ENCODE measurements around the gene TMEM259. TPM values are rescaled to one million over a fixed set of nuclear protein-coding genes. Genes with fewer than 3 reads are reported as not detected.
A peak's percentile ranks its signal among the peaks of the same experiment; 100 is the strongest.

The TMEM259 gene
- total RNA-seq, 1 donor from 2014 or later: 182 TPM

- peaks cover 6% of the 10 kb centered on the region for H3K27me3 Mint-ChIP-seq (ENCODE audit: unreplicated experiment)
- no peak overlapping the region for H3K4me3 Mint-ChIP-seq (ENCODE audit: unreplicated experiment)
- peaks cover 20% of the 10 kb centered on the region for H3K4me1 Mint-ChIP-seq (ENCODE audit: unreplicated experiment)
- H3K9me3 Mint-ChIP-seq (ENCODE audit: unreplicated experiment): no peaks in the 10 kb centered on the region
- peaks cover 3% of the 10 kb centered on the region for H3K36me3 Mint-ChIP-seq (ENCODE audit: low read depth, unreplicated experiment)
- DNase-seq (ENCODE audit: low spot score): no peak
- peak overlapping the region; percentile 57 for H3K27ac Mint-ChIP-seq (ENCODE audit: unreplicated experiment)
- TF ChIP-seq, protein P1, sequence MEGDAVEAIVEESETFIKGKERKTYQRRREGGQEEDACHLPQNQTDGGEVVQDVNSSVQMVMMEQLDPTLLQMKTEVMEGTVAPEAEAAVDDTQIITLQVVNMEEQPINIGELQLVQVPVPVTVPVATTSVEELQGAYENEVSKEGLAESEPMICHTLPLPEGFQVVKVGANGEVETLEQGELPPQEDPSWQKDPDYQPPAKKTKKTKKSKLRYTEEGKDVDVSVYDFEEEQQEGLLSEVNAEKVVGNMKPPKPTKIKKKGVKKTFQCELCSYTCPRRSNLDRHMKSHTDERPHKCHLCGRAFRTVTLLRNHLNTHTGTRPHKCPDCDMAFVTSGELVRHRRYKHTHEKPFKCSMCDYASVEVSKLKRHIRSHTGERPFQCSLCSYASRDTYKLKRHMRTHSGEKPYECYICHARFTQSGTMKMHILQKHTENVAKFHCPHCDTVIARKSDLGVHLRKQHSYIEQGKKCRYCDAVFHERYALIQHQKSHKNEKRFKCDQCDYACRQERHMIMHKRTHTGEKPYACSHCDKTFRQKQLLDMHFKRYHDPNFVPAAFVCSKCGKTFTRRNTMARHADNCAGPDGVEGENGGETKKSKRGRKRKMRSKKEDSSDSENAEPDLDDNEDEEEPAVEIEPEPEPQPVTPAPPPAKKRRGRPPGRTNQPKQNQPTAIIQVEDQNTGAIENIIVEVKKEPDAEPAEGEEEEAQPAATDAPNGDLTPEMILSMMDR (IDR thresholded peaks at IDR 0.05; ENCODE audit: unreplicated experiment): no peak
These were observed 3.6 kb downstream of the TMEM259 start for GRCh38 chr19:1017115-1017905.

GRCh38 chr19:1016647-1017114, 4.2 kb downstream of the TMEM259 start:
- H3K4me3 Mint-ChIP-seq (ENCODE audit: unreplicated experiment): no peak overlapping the region
- TF ChIP-seq, protein P1 (IDR thresholded peaks at IDR 0.05; ENCODE audit: unreplicated experiment): no peak
- peaks cover 19% of the 10 kb centered on the region for H3K4me1 Mint-ChIP-seq (ENCODE audit: unreplicated experiment)

DNA sequence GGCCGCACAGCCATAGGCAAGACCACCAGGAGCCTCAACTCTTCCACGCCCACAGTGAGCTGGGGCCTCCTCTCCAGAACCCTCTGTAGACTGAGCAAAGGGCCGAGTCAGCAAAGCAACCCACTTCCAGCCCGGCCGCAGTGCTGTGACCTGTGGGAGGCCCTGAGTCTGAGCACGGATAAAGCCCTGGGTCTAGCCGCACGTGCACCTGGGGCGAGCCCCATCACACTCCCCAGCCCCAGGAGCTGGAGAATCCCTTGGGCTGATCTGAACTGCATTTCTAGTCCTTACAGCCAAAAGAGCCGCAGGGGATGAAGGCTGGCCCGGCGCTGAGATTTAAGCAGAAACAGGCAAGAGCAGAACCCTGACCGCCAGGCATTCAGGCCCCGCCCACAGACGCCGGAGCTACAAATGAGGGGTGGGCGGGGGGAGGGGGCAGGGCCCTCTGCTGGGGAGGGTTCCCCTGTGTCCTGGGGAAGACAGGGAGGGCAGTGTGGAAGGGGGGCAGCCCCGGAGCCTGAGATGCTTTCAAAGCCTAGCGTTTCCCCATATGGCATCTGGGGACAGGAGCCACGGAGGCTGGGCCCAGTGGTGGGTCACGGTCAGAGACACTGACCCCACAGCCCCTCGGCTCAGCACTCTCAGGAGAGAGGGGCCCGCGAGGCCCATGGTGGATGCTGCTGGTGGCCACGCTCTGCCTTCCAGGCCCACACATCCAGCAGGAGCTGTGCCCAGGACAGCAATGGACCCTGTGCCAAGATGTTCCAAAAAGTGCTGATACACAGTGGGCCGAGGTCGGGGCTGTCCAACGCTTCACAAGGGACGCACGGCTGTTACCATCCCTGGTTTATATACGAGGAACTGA, 4.9 kb downstream of the TMEM259 start:
- Mint-ChIP-seq H3K27me3 (ENCODE audit: unreplicated experiment) (peaks cover 4% of the 10 kb centered on the region), H3K4me3 (ENCODE audit: unreplicated experiment) (no peak overlapping the region), H3K4me1 (ENCODE audit: unreplicated experiment) (peaks cover 12% of the 10 kb centered on the region), H3K36me3 (ENCODE audit: low read depth, unreplicated experiment) (no peaks in the 10 kb centered on the region), H3K9me3 (ENCODE audit: unreplicated experiment) (no peaks in the 10 kb centered on the region), H3K27ac (ENCODE audit: unreplicated experiment) (no peak overlapping the region)
- TF ChIP-seq, protein P1 (IDR thresholded peaks at IDR 0.05; ENCODE audit: unreplicated experiment): no peak
- DNase-seq (ENCODE audit: low spot score): no peak

More at GRCh38 chr19:1016647-1017114, 4.2 kb downstream of the TMEM259 start:
- Mint-ChIP-seq H3K27ac (ENCODE audit: unreplicated experiment) (peak overlapping the region; percentile 57), H3K27me3 (ENCODE audit: unreplicated experiment) (peaks cover 6% of the 10 kb centered on the region), H3K9me3 (ENCODE audit: unreplicated experiment) (no peaks in the 10 kb centered on the region), H3K36me3 (ENCODE audit: low read depth, unreplicated experiment) (peaks cover 2% of the 10 kb centered on the region)
- no peak for DNase-seq (ENCODE audit: low spot score)

- H3K27ac Mint-ChIP-seq (ENCODE audit: unreplicated experiment): no peak overlapping the region
- no peaks in the 10 kb centered on the region for H3K9me3 Mint-ChIP-seq (ENCODE audit: unreplicated experiment)
- H3K27me3 Mint-ChIP-seq (ENCODE audit: unreplicated experiment): peaks cover 4% of the 10 kb centered on the region
- DNase-seq (ENCODE audit: low spot score): no peak
- TF ChIP-seq, protein P1 (IDR thresholded peaks at IDR 0.05; ENCODE audit: unreplicated experiment): no peak
- H3K4me1 Mint-ChIP-seq (ENCODE audit: unreplicated experiment): peaks cover 12% of the 10 kb centered on the region
- H3K36me3 Mint-ChIP-seq (ENCODE audit: low read depth, unreplicated experiment): no peaks in the 10 kb centered on the region
- no peak overlapping the region for H3K4me3 Mint-ChIP-seq (ENCODE audit: unreplicated experiment)
These were observed 5.7 kb downstream of the TMEM259 start for GRCh38 chr19:1015061-1015781.

All from endothelial cell (in vitro differentiated cells).